ENCODE data around the gene LAPTM5. TPM values are rescaled to one million over a fixed set of nuclear protein-coding genes. Genes with fewer than 3 reads are reported as not detected.

LAPTM5 gene
- total and polyA plus RNA-seq, 10 donors, result 419 to 747 (median 577) TPM

GRCh38 chr1:30804822-30805221, 47.2 kb upstream of the LAPTM5 start:
- TF ChIP-seq CTCF (IDR thresholded peaks at IDR 0.05 in 8 of 11, conservative IDR thresholded peaks at IDR 0.05 in 3 of 11) (no peak), POLR2AphosphoS5 (IDR thresholded peaks at IDR 0.05) (no peak), POLR2A (IDR thresholded peaks at IDR 0.05) (no peak)

DNA sequence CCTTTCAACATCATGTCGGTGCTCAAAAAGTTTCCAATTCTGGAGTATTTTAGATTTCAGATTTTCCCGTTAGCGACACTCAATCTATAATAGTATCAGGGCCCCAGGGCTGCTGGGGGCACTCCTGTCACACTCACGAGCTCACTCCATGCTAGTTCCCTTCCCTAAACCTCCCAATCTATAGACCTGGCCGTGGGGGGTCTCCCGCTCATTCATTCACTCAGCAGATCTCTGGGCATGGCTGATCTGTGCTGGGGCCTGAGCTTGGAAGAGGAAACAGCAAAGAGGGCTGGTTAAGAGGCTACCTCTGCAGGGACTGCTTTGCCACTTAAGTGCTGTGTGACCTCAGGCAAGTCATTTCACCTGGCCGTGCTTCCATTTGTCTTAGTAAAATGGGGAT, 46.8 kb upstream of the LAPTM5 start:
- DNase-seq, result no peak
- H3K4me1 ChIP-seq, result peaks cover 6 to 52% (median 28%) of the 10 kb centered on the region in 6 donors
- no peaks in the 10 kb centered on the region for H3K9me3 ChIP-seq
- WGBS, 5 donors, result 79 to 91% (median 86%) methylated on average over 7 of the region's 7 CpGs
- intact Hi-C loops (cut with DNase I; ENCODE audit: low total_unique reads), result loop anchor here (5.0 kb wide), 1 partner anchor 108 kb away; no protein-coding TSS in a partner anchor
- peaks cover 0 to 51% (median 9%) of the 10 kb centered on the region in 7 donors for H3K27me3 ChIP-seq (replicated peaks in 1 of 7)
- TF ChIP-seq POLR2AphosphoS5 (IDR thresholded peaks at IDR 0.05) (no peak), POLR2A (IDR thresholded peaks at IDR 0.05) (no peak), CTCF (IDR thresholded peaks at IDR 0.05 in 8 of 11, conservative IDR thresholded peaks at IDR 0.05 in 3 of 11) (no peak)
- H3K4me3 ChIP-seq, result no peak overlapping the region
- no peaks in the 10 kb centered on the region for H3K36me3 ChIP-seq
- no peak overlapping the region for H3K27ac ChIP-seq

More at GRCh38 chr1:30804822-30805221, 47.2 kb upstream of the LAPTM5 start:
- H3K27ac ChIP-seq, result no peak overlapping the region
- no peaks in the 10 kb centered on the region for H3K9me3 ChIP-seq
- H3K4me3 ChIP-seq, result no peak overlapping the region
- H3K27me3 ChIP-seq (replicated peaks in 1 of 7), result peaks cover 0 to 51% (median 9%) of the 10 kb centered on the region in 7 donors
- WGBS, 5 donors, result 49 to 84% (median 62%) methylated on average over 5 of the region's 5 CpGs
- peaks cover 6 to 51% (median 25%) of the 10 kb centered on the region in 6 donors for H3K4me1 ChIP-seq
- DNase-seq, result no peak
- intact Hi-C loops (cut with DNase I; ENCODE audit: low total_unique reads), result loop anchor here (5.0 kb wide), 1 partner anchor 107 kb away; no protein-coding TSS in a partner anchor
- H3K36me3 ChIP-seq, result no peaks in the 10 kb centered on the region

DNA sequence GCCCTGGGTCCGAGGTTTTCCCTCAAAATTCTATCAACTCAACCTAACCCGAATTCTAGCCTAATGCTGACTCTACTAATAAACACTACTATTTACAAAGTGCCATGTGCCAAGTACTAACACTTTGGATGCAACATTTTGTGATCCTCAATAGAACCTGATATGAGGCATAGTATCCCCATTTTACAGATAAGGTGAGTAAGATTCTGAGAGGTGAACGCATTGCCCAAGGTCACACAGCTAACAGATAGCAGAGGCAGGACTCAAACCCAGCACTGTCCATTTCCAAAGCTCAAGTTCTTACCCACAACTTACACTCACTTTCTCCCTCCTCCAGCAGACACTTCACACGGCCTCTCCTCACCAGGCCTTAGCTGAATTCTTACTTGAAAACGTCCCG, 46.0 kb upstream of the LAPTM5 start:
- no peaks in the 10 kb centered on the region for H3K36me3 ChIP-seq
- TF ChIP-seq POLR2A (IDR thresholded peaks at IDR 0.05) (no peak), CTCF (IDR thresholded peaks at IDR 0.05 in 8 of 11, conservative IDR thresholded peaks at IDR 0.05 in 3 of 11) (no peak), POLR2AphosphoS5 (IDR thresholded peaks at IDR 0.05) (no peak)
- peaks cover 0 to 51% (median 9%) of the 10 kb centered on the region in 7 donors for H3K27me3 ChIP-seq (replicated peaks in 1 of 7)
- 79 to 86% (median 80%) methylated on average over 6 of the region's 6 CpGs for WGBS, 5 donors
- H3K4me1 ChIP-seq, result peaks cover 6 to 60% (median 35%) of the 10 kb centered on the region in 6 donors
- H3K4me3 ChIP-seq, result no peak overlapping the region
- DNase-seq, result no peak
- intact Hi-C loops (cut with DNase I; ENCODE audit: low total_unique reads), result loop anchor here (5.0 kb wide), 1 partner anchor 109 kb away; no protein-coding TSS in a partner anchor
- no peaks in the 10 kb centered on the region for H3K9me3 ChIP-seq
- no peak overlapping the region for H3K27ac ChIP-seq

GRCh38 chr1:30801771-30802198, 44.2 kb upstream of the LAPTM5 start:
- H3K4me3 ChIP-seq, result peak overlapping the region in 1 of 8 donors; percentile 33

More at GRCh38 chr1:30801771-30802198, 44.2 kb upstream of the LAPTM5 start:
- DNase-seq, result peak; percentile 93
- Histone ChIP-seq H3K36me3 (no peaks in the 10 kb centered on the region), H3K9me3 (no peaks in the 10 kb centered on the region), H3K27me3 (replicated peaks in 1 of 7) (peaks cover 0 to 33% (median 0%) of the 10 kb centered on the region in 7 donors), H3K4me1 (peaks cover 8 to 62% (median 46%) of the 10 kb centered on the region in 6 donors), H3K27ac (no peak overlapping the region)
- intact Hi-C loops (cut with DNase I; ENCODE audit: low total_unique reads), result loop anchor here (5.0 kb wide), 1 partner anchor 111 kb away; no protein-coding TSS in a partner anchor
- no peak for TF ChIP-seq POLR2A (IDR thresholded peaks at IDR 0.05)
- TF ChIP-seq POLR2AphosphoS5 (IDR thresholded peaks at IDR 0.05), result peak in 2 of 3 donors; percentile 37 to 57
- TF ChIP-seq CTCF (IDR thresholded peaks at IDR 0.05 in 8 of 11, conservative IDR thresholded peaks at IDR 0.05 in 3 of 11), result peak; percentile 82 to 95 (median 92)
- 2 to 5% (median 3%) methylated on average over 16 to 19 of the region's 19 CpGs for WGBS, 5 donors

All from spleen (tissue), 11 donors.